SK-N-MC (cell line): ENCODE results near the gene MYT1.

Experiments used
- EZH2 ChIP-seq: fragments of 200-600 bp; sonication (generic); IDR thresholded peaks from one replicate; pipeline ENCODE4 v1.6.1; 2017; ENCODE audit warnings: antibody characterized with exemption
- POLR2AphosphoS5 ChIP-seq: IDR thresholded peaks from 2 replicates; pipeline ENCODE4 v1.6.1; 2012; ENCODE audit warnings: mild to moderate bottlenecking, low read depth, low read length, borderline replicate concordance

DNA sequence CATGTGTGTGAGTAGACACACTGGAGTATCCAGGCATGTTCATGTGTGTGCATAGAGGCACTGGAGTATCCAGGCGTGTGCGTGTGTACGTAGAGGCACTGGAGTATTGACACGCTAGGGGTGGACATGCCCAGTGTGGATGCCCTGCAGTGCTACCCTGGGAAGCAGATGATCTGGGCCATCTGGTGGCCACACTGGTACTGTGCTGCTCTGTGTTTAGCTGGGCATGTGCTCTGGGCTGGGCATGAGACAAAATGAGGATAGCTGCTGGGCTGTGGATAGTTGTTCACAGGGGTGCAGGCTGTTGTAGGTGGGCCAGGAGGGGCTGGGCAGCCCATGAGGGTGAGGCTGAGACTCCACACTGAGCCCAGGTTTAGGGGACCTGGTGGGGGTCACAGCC lies 32.8 kb upstream of the MYT1 start:
- TF ChIP-seq EZH2 (no peak), POLR2AphosphoS5 (no peak)
